IMR-90 (cell line): ENCODE results near the gene PCSK6. TPM values are rescaled to one million over a fixed set of nuclear protein-coding genes. Genes with fewer than 3 reads are reported as not detected.

Source experiments
- ATAC-seq: fragments of 200-7000 bp; cut with Tn5 transposase; 2 replicates; pipeline ENCODE4 v1.9.1; 2020; ENCODE audit warnings: low read depth, mild to moderate bottlenecking, moderate library complexity
- BruUV-seq: library from RNA; stranded (reverse); fragments of 400-500 nt; replicated peaks from 2 replicates; lab custom pipeline; 2021; lab: Mats Ljungman, UMichigan
- CTCF ChIA-PET: fragments of 300-600 bp; formaldehyde crosslinking; extraction: SDS; loops from one replicate; lab custom pipeline; 2021; ENCODE audit warnings: antibody characterized with exemption; lab: Yijun Ruan, JAX
- POLR2A ChIA-PET: fragments of 300-600 bp; sonication (Branson Sonifier 250); formaldehyde crosslinking; loops from one replicate; lab custom pipeline; 2022; ENCODE audit warnings: antibody characterized with exemption; ENCODE audit not compliant: unreplicated experiment; lab: Charles Lee
- DNase-seq: peaks from one replicate; pipeline ENCODE4 v3.0.0; 2013
- H2AFZ ChIP-seq: replicated peaks from 2 replicates; pipeline ENCODE3; 2013; ENCODE audit warnings: low read length, mild to moderate bottlenecking; ENCODE audit not compliant: poor library complexity
- H2AK5ac ChIP-seq: 2 replicates; pipeline ENCODE4 v1.6.1; 2013; ENCODE audit warnings: low read depth, low read length, inconsistent platforms
- H2AK9ac ChIP-seq: replicated peaks from 2 replicates; pipeline ENCODE3; 2013; ENCODE audit warnings: mild to moderate bottlenecking, low read depth, low read length, moderate library complexity; ENCODE audit not compliant: poor library complexity
- H2BK120ac ChIP-seq: 2 replicates; pipeline ENCODE4 v1.6.1; 2013; ENCODE audit warnings: low read depth, low read length, inconsistent platforms
- H2BK15ac ChIP-seq: 3 replicates; pipeline ENCODE4 v1.6.1; 2013; ENCODE audit warnings: low read depth, low read length, inconsistent platforms
- H2BK20ac ChIP-seq: 2 replicates; pipeline ENCODE4 v1.6.1; 2013; ENCODE audit warnings: low read depth, mild to moderate bottlenecking, inconsistent platforms, low read length, moderate library complexity
- H2BK5ac ChIP-seq: 2 replicates; pipeline ENCODE4 v1.6.1; 2013; ENCODE audit warnings: mild to moderate bottlenecking, low read depth, low read length, inconsistent platforms; ENCODE audit not compliant: poor library complexity, severe bottlenecking
- H3K14ac ChIP-seq: replicated peaks from 2 replicates; pipeline ENCODE4 v1.6.1; 2013; ENCODE audit warnings: low read depth, low read length, inconsistent platforms
- H3K18ac ChIP-seq: 2 replicates; pipeline ENCODE4 v1.6.1; 2013; ENCODE audit warnings: low read depth, low read length, control low read depth
- H3K23ac ChIP-seq: 2 replicates; pipeline ENCODE4 v1.6.1; 2013; ENCODE audit warnings: low read depth, low read length, inconsistent platforms
- H3K27ac ChIP-seq: 2 replicates; pipeline ENCODE4 v1.5.1; 2013; ENCODE audit warnings: mild to moderate bottlenecking, control low read depth, low read length; ENCODE audit not compliant: insufficient read depth
- H3K27me3 ChIP-seq: 2 replicates; pipeline ENCODE4 v1.6.1; 2013; ENCODE audit warnings: low read length; ENCODE audit not compliant: control insufficient read depth, insufficient read depth
- H3K36me3 ChIP-seq: 2 replicates; pipeline ENCODE4 v1.6.1; 2013; ENCODE audit warnings: low read length, mixed read lengths; ENCODE audit not compliant: control insufficient read depth, insufficient read depth
- H3K4ac ChIP-seq: 2 replicates; pipeline ENCODE4 v1.6.1; 2013; ENCODE audit warnings: low read depth, low read length, inconsistent platforms
- H3K4me1 ChIP-seq: 2 replicates; pipeline ENCODE4 v1.6.1; 2013; ENCODE audit warnings: low read length, mixed read lengths; ENCODE audit not compliant: control insufficient read depth, insufficient read depth
- H3K4me2 ChIP-seq: 2 replicates; pipeline ENCODE4 v1.6.1; 2013; ENCODE audit warnings: low read depth, mild to moderate bottlenecking, control low read depth, low read length, moderate library complexity
- H3K4me3 ChIP-seq: 2 replicates; pipeline ENCODE4 v1.5.1; 2013; ENCODE audit warnings: low read depth, mild to moderate bottlenecking, control low read depth, low read length, moderate library complexity; ENCODE audit not compliant: insufficient read depth
- H3K56ac ChIP-seq: 2 replicates; pipeline ENCODE4 v1.6.1; 2013; ENCODE audit warnings: low read length, inconsistent platforms; ENCODE audit not compliant: insufficient read depth; ENCODE audit errors: extremely low read depth
- H3K79me1 ChIP-seq, 2 experiments: 2 replicates each; pipeline ENCODE4 v1.6.1; 2013; ENCODE audit warnings: low read length in 2 of 2, inconsistent platforms in 1 of 2, low read depth in 1 of 2
- H3K9ac ChIP-seq: 2 replicates; pipeline ENCODE4 v1.6.1; 2013; ENCODE audit warnings: low read depth, low read length, control low read depth
- H3K9me1 ChIP-seq: 2 replicates; pipeline ENCODE4 v1.6.1; 2013; ENCODE audit warnings: low read length, inconsistent platforms; ENCODE audit not compliant: insufficient read depth
- H3K9me3 ChIP-seq: 2 replicates; pipeline ENCODE4 v1.6.1; 2013; ENCODE audit warnings: low read length; ENCODE audit not compliant: control insufficient read depth, insufficient read depth
- H4K20me1 ChIP-seq: 2 replicates; pipeline ENCODE4 v1.6.1; 2013; ENCODE audit warnings: low read length, inconsistent platforms; ENCODE audit not compliant: insufficient read depth
- H4K5ac ChIP-seq: 2 replicates; pipeline ENCODE4 v1.6.1; 2013; ENCODE audit warnings: mild to moderate bottlenecking, low read depth, low read length, control low read depth
- H4K8ac ChIP-seq, 2 experiments: 2 replicates each; pipeline ENCODE4 v1.6.1; 2013; ENCODE audit warnings: low read depth in 2 of 2, low read length in 2 of 2, control low read depth in 1 of 2, inconsistent platforms in 1 of 2
- H4K91ac ChIP-seq: 2 replicates; pipeline ENCODE4 v1.6.1; 2013; ENCODE audit warnings: low read depth, low read length, inconsistent platforms; ENCODE audit not compliant: insufficient read depth
- ELK1 ChIP-seq: fragments of 150-350 bp; IDR thresholded peaks from 2 replicates; pipeline ENCODE4 v1.6.1; 2016; ENCODE audit warnings: low read depth, mild to moderate bottlenecking, low read length, moderate library complexity, borderline replicate concordance
- MAZ ChIP-seq: IDR thresholded peaks from 2 replicates; pipeline ENCODE4 v1.6.1; 2012; ENCODE audit warnings: low read depth, mild to moderate bottlenecking, low read length, improper control_type of control experiment, moderate library complexity, borderline replicate concordance
- POLR2A ChIP-seq: IDR thresholded peaks from 2 replicates; pipeline ENCODE4 v1.6.1; 2012; ENCODE audit warnings: mild to moderate bottlenecking, low read depth, low read length
- WGBS, 2 experiments: methylation state at CpG; one replicate each; pipeline versions ENCODE4 v1.1.5 to v1.1.7; 2013; ENCODE audit warnings: missing lambda C conversion rate in 2 of 2; ENCODE audit not compliant: insufficient read length in 1 of 2; ENCODE audit errors: extremely low coverage in 2 of 2; 5-methylcytosine and 5-hydroxymethylcytosine counted together
- dilution Hi-C: fragments of 300-500 bp; cut with HindIII; formaldehyde crosslinking; loops from one replicate; pipeline ENCODE4 v1.14.3; 2018; ENCODE audit warnings: low sequenced_read_pairs; ENCODE audit not compliant: unreplicated experiment
- in situ Hi-C: fragments of 300-500 bp; cut with MboI; formaldehyde crosslinking; loops from 3 replicates; pipeline ENCODE4 v1.14.3; 2019; ENCODE audit warnings: low sequenced_read_pairs, inconsistent platforms, mixed read lengths
- intact Hi-C: fragments of 100-400 bp; cut with micrococcal nuclease; formaldehyde crosslinking; loops from 2 replicates; pipeline ENCODE4 v1.10.0; 2022
- polyA plus RNA-seq, 3 experiments: library from polyadenylated mRNA; depleted of rRNA; stranded (reverse); fragments of >200 nt; gene quantifications; 2 replicates each; pipeline ENCODE4 v1.2.3, GENCODE V29; 2012; ENCODE audit warnings: low replicate concordance in 1 of 3
- total RNA-seq: library from RNA; depleted of rRNA; stranded (reverse); fragments of >200 nt; gene quantifications from 2 replicates; pipeline ENCODE4 v1.2.3, GENCODE V29; 2012

PCSK6 gene
- total and polyA plus RNA-seq, 2 of the 4 experiments (the other 2 are of a cell fraction) = not detected

DNA sequence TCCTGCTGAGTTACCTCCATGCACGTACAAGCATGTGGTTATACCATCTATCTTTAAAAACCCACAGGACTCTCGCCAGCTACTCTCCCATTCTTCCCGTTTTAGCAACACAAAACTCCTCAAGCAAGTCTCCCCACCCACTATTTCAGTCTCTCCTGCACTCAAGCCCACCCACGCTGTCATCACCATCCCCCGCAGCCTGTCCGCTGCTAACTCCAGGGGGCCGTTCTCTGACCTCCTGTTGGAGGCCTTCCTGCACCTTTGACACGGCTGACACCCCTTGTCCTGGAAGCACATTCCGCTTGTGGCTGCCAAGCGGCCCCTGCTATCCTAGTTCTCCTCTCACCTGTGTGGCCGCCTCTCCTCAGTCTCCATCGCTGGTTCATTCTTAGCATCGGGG is 7.5 kb upstream of the PCSK6 start:
- Histone ChIP-seq H3K9ac (no peak overlapping the region), H2AK5ac (no peak overlapping the region), H3K56ac (no peak overlapping the region), H3K27me3 (peaks cover 68% of the 10 kb centered on the region), H2BK5ac (no peak overlapping the region), H3K23ac (no peak overlapping the region), H4K20me1 (no peaks in the 10 kb centered on the region), H3K36me3 (no peaks in the 10 kb centered on the region), H3K27ac (no peak overlapping the region), H3K4me1 (peaks cover 2% of the 10 kb centered on the region; the same call in 1 of the 2 replicates), H4K8ac (no peak overlapping the region), H2BK20ac (no peak overlapping the region), H2AFZ (no peak overlapping the region), H3K18ac (no peak overlapping the region), H3K14ac (no peak overlapping the region), H3K9me3 (no peaks in the 10 kb centered on the region), H4K91ac (no peak overlapping the region), H3K4me3 (no peak overlapping the region), H3K79me1 (no peaks in the 10 kb centered on the region), H3K4ac (no peak overlapping the region), H3K9me1 (no peaks in the 10 kb centered on the region), H4K5ac (no peak overlapping the region), H2AK9ac (no peak overlapping the region), H2BK15ac (no peak overlapping the region), H3K4me2 (no peak overlapping the region), H2BK120ac (no peak overlapping the region)
- TF ChIP-seq ELK1 (no peak), POLR2A (no peak), MAZ (no peak)
- no peak for DNase-seq
- ATAC-seq = no peak
- dilution Hi-C loops (no loop called here), intact Hi-C loops (no loop called here), in situ Hi-C loops (no loop called here)
- no TSS peak for BruUV-seq
- ChIA-PET CTCF (no interaction called here), POLR2A (no interaction called here)
- 61% methylated on average over 10 of the region's 13 CpGs; no CpG with 5 or more reads in 1 of the 2 experiments for WGBS, 2 experiments
